CD4-positive, alpha-beta T cell treated with Interleukin-15 for 4 hours (primary cell): ENCODE data around the gene CPNE1.

Experiments used
- DNase-seq: peaks from one replicate; pipeline ENCODE4 v3.0.0-alpha.2; 2020; ENCODE audit warnings: low spot score

CPNE1 gene

DNA sequence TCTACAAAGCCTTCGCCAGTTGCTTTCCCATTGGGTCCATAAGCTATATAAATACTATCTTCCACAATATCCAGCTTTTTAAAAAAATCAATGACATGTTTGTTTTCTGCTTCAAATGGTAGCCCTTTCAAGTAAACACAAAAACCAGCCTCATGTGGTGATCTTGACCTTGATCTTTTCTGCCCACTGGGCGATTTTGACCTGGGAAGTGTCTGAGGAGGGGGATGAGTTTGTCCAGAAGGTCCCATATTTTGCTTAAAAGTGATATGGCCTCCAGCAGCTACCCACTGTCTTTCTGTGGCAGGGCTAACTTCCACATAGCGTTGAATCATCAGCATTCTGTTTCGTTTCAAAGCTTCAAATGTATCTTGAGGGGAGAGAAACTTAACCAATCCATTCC is 10.8 kb downstream of the CPNE1 start:
- DNase-seq, result no peak

DNA sequence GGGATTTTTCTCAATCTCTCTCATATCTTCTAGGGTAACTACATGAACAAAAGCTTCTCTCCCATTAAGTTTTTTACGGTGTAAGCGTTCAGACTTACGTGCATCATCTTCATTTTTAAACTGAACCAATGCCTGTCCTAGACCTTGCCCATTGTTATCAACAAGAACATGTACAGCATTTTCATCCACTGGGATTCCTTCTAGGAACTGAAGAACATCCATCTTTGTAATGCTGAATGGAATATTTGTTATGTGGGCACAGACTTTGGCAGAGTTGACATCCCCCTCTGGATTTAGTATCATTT is 11.3 kb downstream of the CPNE1 start:
- no peak for DNase-seq

DNA sequence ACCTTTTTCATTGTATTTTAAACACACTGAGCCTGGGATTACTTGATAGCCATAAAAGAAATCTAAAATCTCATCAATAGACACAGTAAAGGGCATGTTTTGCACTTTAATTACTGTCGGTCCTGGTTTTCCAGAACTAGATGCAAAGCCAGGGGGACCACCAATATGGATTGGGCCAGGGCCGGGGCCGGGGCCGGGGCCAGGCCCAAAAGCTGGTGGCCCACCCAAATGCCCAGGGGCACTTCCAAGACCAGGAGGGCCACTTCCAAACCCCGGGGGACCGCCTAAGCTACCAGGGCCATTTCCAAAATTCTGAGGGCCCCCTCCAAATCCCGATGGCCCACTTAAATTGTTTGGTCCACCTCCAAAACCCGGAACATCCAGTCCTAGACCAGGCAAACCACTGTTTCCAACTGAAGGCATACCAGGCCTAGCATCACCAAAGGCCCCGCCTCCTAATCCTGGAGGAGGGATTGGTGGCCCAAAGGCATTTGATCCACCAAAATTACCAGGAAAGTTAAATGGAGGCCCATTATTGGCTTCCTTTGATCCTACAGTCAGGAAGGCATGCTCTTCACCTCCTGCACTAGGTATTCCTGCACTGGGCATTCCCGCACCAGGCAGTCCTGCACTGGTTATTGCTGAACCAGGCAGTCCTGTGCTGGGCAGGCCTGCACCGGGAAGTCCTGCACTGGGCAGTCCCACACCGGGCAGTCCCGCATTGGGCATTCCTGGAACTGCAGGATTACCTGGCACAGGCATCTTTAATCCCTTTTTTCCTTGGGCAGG is 11.9 kb downstream of the CPNE1 start:
- no peak for DNase-seq

DNA sequence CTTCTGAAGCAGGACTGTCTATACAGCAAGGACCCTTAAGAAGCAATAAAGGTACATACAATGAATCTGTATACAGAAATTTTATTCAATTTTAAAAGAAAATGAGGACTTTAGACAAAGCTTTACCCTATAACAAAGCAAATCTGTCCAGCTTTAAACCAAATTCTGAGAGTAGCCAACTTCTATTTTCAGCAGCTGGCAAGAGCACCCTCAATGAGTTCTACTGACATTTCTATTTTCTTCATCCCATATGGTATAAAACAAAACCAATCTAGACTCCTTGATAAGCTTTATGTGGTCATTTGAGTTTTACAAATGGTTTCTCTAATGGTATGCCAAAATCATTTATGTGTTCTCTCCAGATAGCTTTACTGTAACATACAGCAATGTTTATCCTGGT is 12.7 kb downstream of the CPNE1 start:
- no peak for DNase-seq

DNA sequence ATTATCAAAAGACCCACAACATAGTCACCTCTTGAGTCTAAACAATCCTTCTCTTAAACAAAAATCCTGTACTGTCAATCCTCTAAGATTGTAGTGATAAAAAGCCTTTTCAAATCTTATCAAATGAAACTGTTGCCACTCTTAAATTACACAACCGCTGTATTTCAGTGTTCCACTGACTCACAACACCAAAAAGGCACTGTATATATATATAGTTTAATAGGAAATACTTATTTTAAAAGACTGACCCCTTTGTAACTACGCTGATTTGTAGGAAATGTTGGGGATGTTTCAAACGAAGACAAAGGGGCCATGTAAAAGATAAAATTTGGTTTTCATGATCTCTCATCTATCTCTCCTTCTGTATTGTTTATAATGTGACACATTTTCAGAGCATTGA is 14.1 kb downstream of the CPNE1 start:
- DNase-seq, result no peak

DNA sequence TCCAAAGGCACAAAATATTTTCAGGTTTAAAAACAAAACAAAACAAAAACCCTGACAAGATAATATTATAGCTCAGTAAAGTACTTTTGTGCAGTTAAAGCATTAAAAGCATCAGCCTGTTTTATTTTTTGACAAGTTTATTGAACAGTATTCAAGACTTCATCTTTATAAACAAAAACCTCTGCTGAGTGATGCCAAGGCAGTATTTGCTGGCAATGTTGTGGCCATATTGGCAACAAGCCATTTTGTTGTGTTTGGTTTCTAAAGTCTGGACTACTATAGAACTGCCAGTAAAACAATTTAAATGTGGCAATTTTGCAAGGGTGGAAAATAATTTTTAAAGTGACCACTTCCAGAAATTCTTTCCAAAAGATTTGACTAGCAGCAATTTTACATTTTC is 15.9 kb downstream of the CPNE1 start:
- DNase-seq, result no peak

DNA sequence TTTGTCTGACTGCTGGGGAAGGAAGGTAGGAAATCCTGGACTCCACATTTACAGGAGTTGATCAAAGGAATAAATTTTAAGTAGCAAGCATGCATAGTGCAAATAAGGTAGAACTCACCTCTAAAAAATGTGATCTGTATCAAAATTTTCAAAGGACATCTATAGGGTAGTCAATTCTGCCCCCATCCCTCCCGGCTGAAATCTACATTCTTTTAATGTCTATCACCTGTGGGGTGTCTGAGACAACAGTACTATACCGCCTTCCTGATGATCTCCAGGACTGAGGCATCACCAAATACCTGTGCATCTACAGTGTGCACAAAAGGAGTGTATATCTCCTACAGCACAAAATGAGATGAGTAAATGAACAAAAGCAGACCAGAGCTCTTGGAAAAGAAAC is 19.9 kb downstream of the CPNE1 start:
- no peak for DNase-seq

DNA sequence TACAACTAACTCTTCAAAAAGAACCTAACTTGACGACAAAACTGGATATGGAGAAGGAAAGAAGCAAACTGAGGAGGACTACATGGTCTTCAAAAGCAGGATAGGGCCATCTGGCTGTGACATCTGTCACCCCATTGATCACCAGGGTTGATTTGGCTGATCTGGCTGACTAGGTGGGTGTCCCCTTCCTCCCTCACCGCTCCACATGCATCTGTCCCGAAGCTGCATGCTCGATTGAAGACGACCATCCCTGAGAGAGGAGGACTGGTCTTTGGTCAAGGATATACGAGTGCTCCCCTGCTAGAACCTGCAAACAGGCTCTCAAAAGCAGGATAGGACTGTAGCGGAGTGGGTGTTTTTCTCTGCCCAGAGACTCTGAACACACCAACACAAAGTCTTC is 21.7 kb downstream of the CPNE1 start:
- DNase-seq, result no peak

DNA sequence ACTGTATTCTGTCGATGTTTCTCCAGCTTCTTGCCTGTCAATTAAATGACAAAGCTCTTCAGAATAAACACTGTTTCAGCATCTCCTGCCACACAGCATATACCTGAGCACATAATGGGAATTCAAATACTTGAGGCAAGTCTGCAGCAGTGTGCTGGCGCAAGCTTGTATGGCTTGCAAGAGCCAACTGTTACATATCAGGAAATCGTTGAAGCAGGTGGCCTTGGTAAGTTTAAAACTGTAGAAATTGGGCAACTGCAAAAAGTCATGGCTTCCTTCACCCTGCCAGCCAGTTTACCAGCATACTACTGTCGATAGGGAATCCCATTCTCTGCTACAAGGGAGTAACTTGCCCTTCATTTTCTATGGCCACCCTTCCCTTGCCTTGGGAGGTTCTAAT is 23.0 kb downstream of the CPNE1 start:
- no peak for DNase-seq

DNA sequence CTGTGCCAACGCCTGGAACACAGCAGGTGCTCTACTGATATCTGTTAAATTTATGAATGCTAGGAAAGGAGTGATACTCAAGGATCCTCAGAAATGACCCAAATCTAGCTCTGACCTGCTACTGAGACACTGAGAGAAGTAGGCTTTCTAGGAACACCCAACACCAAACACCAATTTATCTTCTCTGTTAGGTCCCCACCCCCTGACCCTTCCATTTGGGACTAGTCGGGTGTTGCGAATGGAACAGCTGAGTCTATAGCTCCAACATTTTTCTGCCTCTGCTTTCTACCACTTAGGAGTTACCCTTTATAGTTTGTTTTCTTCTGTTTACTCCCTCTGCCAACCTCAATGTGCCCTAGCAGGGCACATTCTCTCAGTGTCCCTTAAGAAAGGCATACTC is 24.0 kb downstream of the CPNE1 start:
- DNase-seq, result no peak

DNA sequence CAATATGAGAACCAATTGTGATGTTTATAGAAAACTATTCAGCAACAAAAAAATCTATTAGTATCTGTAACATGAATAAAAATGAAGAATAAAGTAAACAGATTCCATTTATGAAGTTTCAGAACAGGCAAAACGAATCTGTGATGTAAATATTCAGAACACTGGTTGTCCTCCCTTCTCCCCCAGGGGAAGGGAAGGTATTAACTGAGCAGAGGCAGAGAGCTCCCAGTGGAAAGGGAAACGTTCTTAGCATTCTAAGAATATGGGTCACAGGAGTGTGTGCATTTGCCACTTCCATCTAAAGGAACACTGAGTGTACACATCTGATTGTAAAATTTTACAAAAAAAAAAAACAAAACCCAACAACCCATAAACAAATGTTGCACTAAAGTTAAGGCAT is 25.9 kb downstream of the CPNE1 start:
- DNase-seq, result no peak

DNA sequence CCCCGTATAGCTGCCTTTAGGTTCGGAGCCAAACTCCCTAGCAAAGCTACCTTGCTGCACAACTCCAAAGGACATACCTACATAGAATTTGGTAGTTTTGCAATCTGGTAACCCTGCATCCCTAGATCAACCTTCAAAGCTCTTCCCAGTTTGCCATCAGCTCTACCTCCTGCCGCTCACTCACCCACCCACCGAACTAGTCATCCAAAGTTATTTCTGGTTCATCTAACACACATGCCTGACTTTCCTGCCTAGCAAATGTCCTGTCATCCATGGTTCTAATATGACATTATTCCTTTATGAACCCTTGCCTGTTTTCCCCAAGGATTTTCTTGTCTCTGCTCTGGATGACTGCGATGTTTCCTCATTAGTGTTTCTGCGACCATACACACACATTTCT is 27.4 kb downstream of the CPNE1 start:
- DNase-seq, result no peak

DNA sequence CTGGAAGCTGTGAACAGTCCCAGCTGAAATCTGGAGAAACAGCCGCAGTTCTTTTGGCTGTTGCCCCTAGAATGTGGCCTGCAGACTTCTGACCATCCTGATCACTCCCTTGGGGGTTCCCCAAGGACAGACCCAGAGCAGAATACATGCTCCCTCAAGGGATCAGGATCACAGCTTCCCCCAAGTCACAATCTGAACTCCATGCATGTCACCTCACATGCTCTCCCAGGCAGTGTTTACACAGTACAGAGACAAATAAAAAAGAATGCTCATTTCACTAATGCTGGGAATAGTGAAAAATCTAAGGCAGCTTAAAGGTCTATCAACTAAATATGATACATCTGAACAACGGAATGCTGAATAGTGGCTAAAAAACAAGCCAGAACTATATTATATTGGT is 28.6 kb downstream of the CPNE1 start:
- DNase-seq, result no peak

DNA sequence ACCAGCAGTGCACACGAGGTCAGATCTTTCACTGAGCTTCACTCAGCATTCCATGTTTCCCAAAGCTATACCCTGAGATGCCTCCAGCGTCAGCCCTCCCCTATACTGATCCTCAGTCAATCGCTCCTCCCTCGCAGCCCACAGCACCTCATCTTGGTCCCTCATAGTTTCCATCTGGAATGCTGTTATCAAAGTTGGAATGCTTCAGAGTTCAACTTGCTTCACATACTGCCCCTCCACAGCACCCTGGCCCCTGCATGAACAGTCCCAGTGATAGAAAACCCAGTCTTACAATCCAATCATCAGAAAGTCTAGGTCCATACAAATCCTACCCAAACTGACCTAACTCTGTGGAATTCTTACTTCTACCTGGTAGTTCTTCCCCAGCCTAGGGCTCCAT is 29.0 kb downstream of the CPNE1 start:
- DNase-seq, result no peak

DNA sequence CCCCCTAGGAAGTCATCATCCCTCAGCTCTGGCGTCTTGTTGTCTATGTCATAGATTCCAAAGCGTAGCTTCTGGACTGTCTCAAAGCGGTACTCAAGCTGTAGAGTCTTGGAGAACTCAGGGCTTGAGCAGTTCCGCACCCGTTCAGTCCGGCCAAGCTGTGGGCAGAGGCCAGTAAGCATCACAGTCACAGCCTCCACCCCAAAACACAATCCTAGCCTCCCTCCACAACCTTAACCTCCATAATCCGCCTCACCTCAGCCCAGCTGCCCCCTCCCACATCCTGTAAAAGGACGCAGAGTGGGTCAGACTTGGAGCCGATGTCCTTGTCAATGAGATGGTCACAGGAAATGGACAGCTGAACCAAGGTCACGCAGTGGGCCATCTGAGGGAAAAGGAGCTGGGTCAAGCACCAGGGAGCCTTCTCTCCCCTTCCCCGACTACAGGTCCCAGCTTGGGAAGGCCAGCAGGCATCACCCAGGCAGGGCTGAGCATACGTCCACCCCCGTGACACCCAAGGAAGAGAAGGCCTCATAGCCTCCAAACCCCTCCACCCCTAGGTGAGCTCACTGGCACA is 32.1 kb downstream of the CPNE1 start:
- DNase-seq, result no peak

DNA sequence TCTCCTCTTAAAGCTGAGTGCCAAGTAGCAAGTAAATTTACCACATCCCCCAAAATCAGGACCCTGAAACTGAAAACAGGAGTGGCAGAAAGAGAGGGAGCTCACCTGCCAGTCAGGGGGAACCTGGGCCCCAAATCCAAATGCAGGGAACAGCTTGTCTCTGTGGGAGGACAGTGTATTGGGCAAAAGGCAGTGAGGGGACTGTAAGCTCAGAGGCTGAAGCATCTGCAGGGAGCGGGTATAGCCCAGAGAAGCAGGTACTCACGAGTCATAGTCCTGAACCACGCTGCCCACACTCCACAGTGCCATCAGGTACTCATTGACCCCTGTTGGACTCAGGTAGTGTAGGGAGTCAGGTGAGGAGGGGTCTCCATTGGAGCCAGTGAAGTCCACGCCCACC is 34.1 kb downstream of the CPNE1 start:
- no peak for DNase-seq

DNA sequence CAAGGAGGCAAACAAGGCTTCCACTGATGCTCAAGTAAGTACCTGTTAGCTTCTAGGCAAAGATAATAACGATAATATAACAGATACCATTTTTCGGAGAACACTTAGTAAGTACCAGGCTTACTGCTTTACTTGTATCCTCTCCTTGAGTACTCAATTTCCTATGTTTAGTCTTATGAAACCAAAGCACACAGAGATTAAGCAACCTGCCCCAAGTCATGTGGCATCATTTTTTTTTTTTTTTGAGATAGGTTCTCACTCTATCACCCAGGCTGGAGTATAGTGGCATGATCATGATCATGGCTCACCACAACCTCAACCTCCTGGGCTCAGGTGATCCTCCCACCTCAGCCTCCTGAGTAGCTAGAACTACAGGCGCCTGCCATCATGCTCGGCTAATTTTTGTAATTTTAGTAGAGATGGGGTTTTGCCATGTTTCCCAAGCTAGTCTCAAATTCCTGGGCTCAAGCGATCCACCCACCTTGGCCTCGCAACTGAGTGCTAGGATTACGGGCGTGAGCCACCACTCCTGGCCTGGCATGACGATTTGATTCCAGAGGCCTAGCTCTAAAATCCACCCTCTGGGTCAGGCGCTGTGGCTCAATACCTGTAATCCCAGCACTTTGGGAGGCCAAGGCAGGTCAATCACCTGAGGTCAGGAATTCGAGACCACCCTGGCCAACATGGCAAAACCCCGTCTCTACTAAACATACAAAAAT is 35.1 kb downstream of the CPNE1 start:
- DNase-seq, result no peak

DNA sequence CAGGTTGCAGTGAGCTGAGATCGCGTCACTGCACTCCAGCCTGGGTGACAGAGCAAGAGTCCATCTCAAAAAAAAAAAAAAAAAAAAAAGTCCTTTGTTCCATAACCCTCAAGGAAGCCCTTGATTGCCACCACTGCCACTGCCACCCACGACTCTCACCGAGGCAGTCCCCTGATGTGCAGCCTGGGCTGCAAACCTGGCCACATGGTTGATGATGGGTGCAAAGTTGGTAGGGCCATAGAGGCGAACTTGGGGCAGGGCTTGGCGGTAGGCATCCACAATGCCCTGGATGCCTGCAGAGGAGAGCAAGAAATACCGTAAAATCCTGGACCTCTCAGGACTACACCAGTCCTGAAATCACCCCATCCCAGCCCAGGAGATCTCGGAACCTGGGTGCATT is 37.6 kb downstream of the CPNE1 start:
- no peak for DNase-seq

DNA sequence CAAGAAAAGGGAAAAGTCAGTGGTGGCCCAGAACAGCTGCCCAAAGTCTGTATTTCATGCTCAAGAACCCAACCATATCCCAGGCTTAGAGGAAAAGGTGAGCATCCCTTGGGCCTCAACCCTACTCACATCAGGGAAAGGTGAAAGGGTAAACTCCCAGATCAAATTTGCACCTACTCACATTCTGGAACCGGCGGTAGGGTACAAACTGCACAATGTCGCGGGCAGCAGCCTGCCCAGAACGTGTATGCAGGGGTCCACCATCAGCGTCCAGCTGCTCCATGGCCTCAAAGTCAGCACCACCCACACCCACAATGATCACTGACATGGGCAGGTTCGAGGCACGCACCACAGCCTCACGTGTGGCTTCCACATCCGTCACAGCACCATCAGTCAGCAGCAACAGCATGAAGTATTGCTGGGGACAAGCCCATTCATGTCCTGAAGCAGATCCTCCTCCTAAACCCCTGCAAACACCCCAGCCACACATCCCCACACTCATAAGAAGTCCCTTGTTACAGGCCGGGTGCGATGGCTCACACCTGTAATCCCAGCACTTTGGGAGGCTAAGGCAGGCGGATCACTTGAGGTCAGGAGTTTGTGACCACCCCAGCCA is 38.2 kb downstream of the CPNE1 start:
- DNase-seq, result no peak

DNA sequence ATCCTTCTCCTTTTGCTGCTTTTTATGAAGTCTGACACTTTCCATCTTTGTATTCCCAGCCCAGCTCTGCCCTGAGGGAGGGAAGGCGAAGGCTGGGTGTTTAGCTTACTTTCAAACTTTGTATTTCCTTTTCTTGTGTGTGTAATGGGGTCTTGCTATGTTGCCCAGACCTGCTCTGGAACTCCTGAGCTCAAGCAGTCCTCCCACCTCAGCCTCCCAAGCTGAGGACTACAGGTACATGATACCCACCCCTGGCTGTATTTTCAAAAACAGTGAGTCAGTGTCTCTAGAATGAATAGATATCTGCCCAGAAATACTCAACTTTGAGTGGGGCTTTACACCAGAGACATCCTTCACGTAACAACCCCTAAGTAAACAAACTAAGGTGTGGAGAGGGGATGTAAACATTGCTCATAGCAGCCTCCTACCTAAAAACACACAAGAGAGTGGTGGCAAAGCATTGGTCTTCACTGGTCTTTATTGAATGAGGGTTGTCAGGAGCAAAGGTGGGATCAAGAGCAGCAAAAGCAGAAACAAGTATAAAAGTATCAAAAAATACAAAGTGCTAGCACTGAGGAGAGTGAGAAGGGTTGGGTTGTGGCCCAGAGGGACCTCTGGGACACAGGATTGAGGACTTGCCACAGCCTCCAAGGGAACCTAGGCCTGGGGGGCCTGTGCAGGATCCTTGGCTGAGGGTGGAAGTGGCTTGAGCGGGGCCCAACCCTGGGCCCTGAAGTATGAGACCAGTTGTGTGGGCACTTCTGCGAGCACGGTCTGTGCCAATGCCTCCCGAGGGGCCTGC is 38.9 kb downstream of the CPNE1 start:
- DNase-seq, result no peak

DNA sequence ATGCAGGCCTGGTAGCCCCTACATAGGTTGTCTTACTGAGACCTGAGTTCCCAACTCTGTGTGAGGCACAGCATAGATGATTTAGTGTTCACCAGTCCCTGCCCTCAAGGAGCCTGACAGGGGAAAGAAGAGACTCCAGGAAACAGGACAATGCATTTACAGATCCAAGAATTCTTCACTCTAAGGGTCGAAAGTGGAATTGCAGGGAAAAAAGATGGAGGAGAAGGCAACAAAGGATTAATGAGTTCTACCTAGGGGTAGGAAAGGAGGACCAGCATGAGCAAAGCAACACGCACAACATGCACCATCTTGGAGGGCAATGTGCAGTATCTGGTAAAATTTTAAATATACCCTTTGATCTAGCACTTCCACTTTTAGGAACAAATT is 43.1 kb downstream of the CPNE1 start:
- DNase-seq, result no peak

DNA sequence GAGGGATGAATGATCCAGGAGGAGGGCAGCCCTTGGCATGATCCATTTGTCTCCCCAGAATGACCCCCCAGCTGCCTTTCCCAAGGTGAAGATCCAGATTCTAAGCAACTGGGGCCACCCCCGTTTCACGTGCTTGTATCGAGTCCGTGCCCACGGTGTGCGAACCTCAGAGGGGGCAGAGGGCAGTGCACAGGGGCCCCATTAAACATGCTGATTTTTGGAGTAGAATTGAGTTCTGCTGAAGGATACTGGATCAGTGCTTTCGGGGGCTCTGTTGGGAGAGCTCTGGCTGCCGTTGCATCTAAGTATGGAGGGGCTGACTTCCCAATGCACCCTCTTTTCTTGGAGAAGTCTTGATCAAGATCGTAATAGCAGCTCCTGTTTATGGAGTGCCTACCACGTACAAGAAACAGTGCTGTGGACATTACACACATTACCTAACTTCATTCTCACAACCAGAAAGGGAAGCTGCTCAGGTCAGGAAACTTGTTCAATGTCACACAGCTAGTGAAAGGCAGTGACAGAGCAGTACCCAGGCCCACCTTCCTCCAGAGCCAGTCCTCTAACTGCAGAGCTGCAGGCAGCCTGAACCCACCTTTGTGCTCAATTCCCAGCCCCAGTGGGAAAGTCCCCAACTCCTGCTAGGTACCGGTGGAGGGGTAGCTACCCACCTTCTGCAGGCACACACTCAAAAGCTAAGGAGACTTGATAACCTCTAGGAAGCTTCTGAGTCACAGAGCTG is 43.7 kb downstream of the CPNE1 start:
- DNase-seq, result no peak
